B cell (primary cell): ENCODE results near the gene CFAP61.

Experiments
- EZH2 ChIP-seq: IDR thresholded peaks from 2 replicates; pipeline ENCODE4 v1.6.1; 2012; ENCODE audit warnings: borderline replicate concordance, low read depth, mild to moderate bottlenecking, moderate library complexity, low read length; ENCODE audit not compliant: insufficient read depth, poor library complexity, severe bottlenecking
- TF ChIP-seq, protein P1 (sequence below): fragments of 200-600 bp; IDR thresholded peaks from one replicate; pipeline ENCODE4 v1.8.0; 2022; ENCODE audit warnings: antibody characterized with exemption, mild to moderate bottlenecking

DNA sequence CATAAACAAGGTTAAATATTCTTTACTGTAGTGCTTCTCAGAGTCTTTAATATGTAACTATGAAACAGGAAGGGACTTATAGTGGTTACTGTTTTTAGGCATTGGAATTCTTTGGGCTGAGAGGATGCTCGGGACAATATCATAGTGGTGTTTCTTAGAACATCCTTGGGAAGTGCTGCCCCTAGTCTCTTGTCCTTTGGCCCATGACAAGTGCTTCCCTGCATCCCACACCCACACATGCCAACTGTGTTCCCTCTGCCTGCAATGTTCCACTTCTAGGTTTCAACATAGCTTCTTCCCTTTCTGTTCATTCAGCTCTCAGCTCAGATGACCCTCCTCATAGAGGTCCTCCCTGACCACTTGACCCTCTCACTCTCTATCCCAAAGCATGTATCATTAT is 37.6 kb downstream of the CFAP61 start:
- TF ChIP-seq, protein P1, sequence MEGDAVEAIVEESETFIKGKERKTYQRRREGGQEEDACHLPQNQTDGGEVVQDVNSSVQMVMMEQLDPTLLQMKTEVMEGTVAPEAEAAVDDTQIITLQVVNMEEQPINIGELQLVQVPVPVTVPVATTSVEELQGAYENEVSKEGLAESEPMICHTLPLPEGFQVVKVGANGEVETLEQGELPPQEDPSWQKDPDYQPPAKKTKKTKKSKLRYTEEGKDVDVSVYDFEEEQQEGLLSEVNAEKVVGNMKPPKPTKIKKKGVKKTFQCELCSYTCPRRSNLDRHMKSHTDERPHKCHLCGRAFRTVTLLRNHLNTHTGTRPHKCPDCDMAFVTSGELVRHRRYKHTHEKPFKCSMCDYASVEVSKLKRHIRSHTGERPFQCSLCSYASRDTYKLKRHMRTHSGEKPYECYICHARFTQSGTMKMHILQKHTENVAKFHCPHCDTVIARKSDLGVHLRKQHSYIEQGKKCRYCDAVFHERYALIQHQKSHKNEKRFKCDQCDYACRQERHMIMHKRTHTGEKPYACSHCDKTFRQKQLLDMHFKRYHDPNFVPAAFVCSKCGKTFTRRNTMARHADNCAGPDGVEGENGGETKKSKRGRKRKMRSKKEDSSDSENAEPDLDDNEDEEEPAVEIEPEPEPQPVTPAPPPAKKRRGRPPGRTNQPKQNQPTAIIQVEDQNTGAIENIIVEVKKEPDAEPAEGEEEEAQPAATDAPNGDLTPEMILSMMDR = no peak
- TF ChIP-seq EZH2 = no peak
